ENCODE measurements around the gene PCDH15. TPM values are rescaled to one million over a fixed set of nuclear protein-coding genes. Genes with fewer than 3 reads are reported as not detected.

The PCDH15 gene
- total and polyA plus RNA-seq, 2 of the 8 experiments (the other 6 are each of a cell fraction or from before 2014, with no cell fraction given), result 0.11 TPM; not detected in 1

- no peak overlapping the region for H3K23ac ChIP-seq (ENCODE audit: insufficient read length)
- CTCF ChIA-PET (ENCODE audit: partially characterized antibody), result no interaction called here
- no peak for FAIRE-seq
- H2BK120ac ChIP-seq (replicated peaks; ENCODE audit: low read depth, low read length), result no peak overlapping the region
- no peak overlapping the region for H3K9ac ChIP-seq (replicated peaks in 1 of 4; ENCODE audit: extremely low read depth in 1 of 4, low read depth in 3 of 4, low read length in 3 of 4)
- no peak overlapping the region for H4K5ac ChIP-seq (ENCODE audit: insufficient read length, low read depth, low read length)
- H3K4me1 ChIP-seq (replicated peaks in 1 of 4; ENCODE audit: control insufficient read depth in 3 of 4, insufficient read depth in 4 of 4, low read length in 3 of 4), result no peaks in the 10 kb centered on the region
- H3K9me3 ChIP-seq (ENCODE audit: insufficient read depth in 2 of 2, low read depth in 1 of 2, low read length in 1 of 2), result no peaks in the 10 kb centered on the region
- no peak overlapping the region for H2AFZ ChIP-seq (ENCODE audit: low read length)
- H3K27ac ChIP-seq (ENCODE audit: low read depth, low read length), result no peak overlapping the region
- no peaks in the 10 kb centered on the region for H3K79me1 ChIP-seq (ENCODE audit: low read depth, low read length)
- POLR2A ChIA-PET (ENCODE audit: partially characterized antibody), result no interaction called here
- H3K79me2 ChIP-seq (ENCODE audit: control insufficient read depth in 1 of 2, insufficient read depth in 2 of 2, low read length in 2 of 2), result no peaks in the 10 kb centered on the region
- no peak overlapping the region for H2BK5ac ChIP-seq (ENCODE audit: low read depth, low read length)
- H4K8ac ChIP-seq (ENCODE audit: extremely low read depth, insufficient read depth, low read length), result no peak overlapping the region
- no peak overlapping the region for H2BK15ac ChIP-seq (ENCODE audit: low read length)
- H4K91ac ChIP-seq (replicated peaks; ENCODE audit: insufficient read length, low read length), result no peak overlapping the region
- H3K4me2 ChIP-seq (ENCODE audit: insufficient read depth in 1 of 2, low read depth in 2 of 2, low read length in 2 of 2), result no peak overlapping the region
- H2BK20ac ChIP-seq (ENCODE audit: low read length), result no peak overlapping the region
- DNase-seq (ENCODE audit: low read depth in 1 of 2, low spot score in 2 of 2), result no peak
- H3K56ac ChIP-seq (replicated peaks; ENCODE audit: insufficient read length, low read depth, low read length), result no peak overlapping the region
- 88% methylated on average over 2 of the region's 2 CpGs; no CpG with 5 or more reads in 1 of the 2 experiments for WGBS, 2 experiments (ENCODE audit: extremely low coverage in 1 of 2, insufficient coverage in 1 of 2, insufficient read length in 1 of 2, insufficient replicate concordance in 2 of 2, low coverage in 1 of 2, low lambda C conversion rate in 2 of 2, missing lambda C conversion rate in 1 of 2)
- H3K23me2 ChIP-seq (ENCODE audit: low read depth, low read length), result no peaks in the 10 kb centered on the region; the same call in 1 of the 2 replicates
- H3K18ac ChIP-seq (ENCODE audit: extremely low read depth, low read length), result no peak overlapping the region
- no peaks in the 10 kb centered on the region for H4K20me1 ChIP-seq (replicated peaks in 1 of 2; ENCODE audit: control insufficient read depth in 1 of 2, insufficient read depth in 2 of 2, low read length in 2 of 2)
- no peak overlapping the region for H3K14ac ChIP-seq (ENCODE audit: insufficient read length)
- no peaks in the 10 kb centered on the region for H3K27me3 ChIP-seq (replicated peaks in 1 of 4; ENCODE audit: control insufficient read depth in 3 of 4, extremely low read depth in 1 of 4, insufficient read depth in 3 of 4, low read length in 3 of 4)
- H3K36me3 ChIP-seq (ENCODE audit: control insufficient read depth in 2 of 4, insufficient read depth in 4 of 4, low read length in 3 of 4), result no peaks in the 10 kb centered on the region
- no peak overlapping the region for H3K4ac ChIP-seq (replicated peaks; ENCODE audit: insufficient read length, low read depth, low read length)
- H2AK5ac ChIP-seq (ENCODE audit: low read depth, low read length), result no peak overlapping the region
- no peak overlapping the region for H2BK12ac ChIP-seq (ENCODE audit: low read depth, low read length)
- H3K4me3 ChIP-seq (ENCODE audit: extremely low read depth in 1 of 4, insufficient read depth in 2 of 4, low read depth in 3 of 4, low read length in 4 of 4), result no peak overlapping the region
- TF ChIP-seq CBX5 (IDR thresholded peaks at IDR 0.05; ENCODE audit: low read depth, low read length), result no peak
- no peak for TF ChIP-seq POU5F1 (IDR thresholded peaks at IDR 0.05; ENCODE audit: low read depth, low read length)
- TF ChIP-seq EGR1 (IDR thresholded peaks at IDR 0.05; ENCODE audit: borderline replicate concordance, low read depth, low read length), result no peak
- TF ChIP-seq SUZ12 (IDR thresholded peaks at IDR 0.05; ENCODE audit: low read length), result no peak
- no peak for TF ChIP-seq CEBPB (IDR thresholded peaks at IDR 0.05; ENCODE audit: low read depth, low read length)
- no peak for TF ChIP-seq POLR2AphosphoS5 (IDR thresholded peaks at IDR 0.05; ENCODE audit: low read depth, low read length)
These were observed 597.6 kb downstream of the PCDH15 start for GRCh38 chr10:54203401-54203800.
